ENCODE measurements around the gene IL25. TPM values are rescaled to one million over a fixed set of nuclear protein-coding genes. Genes with fewer than 3 reads are reported as not detected.

Gene IL25
- total and polyA plus RNA-seq, 2 of the 13 experiments (the other 11 are each of a cell fraction or from before 2014, with no cell fraction given), result not detected

DNA sequence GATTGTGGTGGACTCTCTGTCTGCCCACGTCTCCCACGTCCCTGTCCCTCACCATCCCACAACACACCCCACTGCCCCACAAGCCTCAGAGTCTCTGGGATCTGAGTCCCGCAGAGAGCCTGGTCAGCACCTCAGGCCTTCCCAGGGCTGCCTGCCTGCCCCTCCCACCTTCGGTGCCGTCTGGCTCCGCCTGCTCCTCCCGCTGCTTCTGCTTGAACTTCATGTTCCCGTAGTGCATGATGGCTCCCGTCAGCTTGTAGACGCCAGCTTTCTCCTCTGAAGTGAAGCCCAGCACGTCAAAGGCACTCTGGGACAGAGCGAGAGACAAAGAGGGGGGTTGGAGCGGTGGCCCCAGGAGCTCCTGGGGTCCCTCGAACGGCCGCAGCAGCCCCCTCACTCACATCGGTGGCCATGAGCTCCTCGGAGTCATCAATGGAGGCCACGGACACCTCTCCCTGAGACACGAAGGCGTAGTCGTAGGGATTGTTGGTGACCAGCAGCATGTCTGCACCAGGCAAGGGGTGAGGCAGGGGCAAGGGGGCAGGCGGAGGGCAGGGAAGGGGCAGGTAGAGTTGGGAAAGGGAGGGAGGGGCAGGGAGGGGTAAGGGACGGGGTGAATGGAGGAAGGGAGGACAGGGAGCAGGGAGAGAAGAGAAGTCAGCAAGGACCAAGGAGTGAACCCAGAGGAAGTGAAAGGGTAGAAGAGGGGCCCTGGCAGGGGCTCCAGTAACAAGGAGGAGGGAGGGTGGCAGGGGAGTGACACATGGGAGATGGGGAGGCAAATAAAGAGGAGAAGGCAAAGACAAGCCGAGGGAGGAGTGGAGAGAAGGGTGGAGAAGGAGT is 29.9 kb downstream of the IL25 start (continued):
- TF ChIP-seq, protein P1, sequence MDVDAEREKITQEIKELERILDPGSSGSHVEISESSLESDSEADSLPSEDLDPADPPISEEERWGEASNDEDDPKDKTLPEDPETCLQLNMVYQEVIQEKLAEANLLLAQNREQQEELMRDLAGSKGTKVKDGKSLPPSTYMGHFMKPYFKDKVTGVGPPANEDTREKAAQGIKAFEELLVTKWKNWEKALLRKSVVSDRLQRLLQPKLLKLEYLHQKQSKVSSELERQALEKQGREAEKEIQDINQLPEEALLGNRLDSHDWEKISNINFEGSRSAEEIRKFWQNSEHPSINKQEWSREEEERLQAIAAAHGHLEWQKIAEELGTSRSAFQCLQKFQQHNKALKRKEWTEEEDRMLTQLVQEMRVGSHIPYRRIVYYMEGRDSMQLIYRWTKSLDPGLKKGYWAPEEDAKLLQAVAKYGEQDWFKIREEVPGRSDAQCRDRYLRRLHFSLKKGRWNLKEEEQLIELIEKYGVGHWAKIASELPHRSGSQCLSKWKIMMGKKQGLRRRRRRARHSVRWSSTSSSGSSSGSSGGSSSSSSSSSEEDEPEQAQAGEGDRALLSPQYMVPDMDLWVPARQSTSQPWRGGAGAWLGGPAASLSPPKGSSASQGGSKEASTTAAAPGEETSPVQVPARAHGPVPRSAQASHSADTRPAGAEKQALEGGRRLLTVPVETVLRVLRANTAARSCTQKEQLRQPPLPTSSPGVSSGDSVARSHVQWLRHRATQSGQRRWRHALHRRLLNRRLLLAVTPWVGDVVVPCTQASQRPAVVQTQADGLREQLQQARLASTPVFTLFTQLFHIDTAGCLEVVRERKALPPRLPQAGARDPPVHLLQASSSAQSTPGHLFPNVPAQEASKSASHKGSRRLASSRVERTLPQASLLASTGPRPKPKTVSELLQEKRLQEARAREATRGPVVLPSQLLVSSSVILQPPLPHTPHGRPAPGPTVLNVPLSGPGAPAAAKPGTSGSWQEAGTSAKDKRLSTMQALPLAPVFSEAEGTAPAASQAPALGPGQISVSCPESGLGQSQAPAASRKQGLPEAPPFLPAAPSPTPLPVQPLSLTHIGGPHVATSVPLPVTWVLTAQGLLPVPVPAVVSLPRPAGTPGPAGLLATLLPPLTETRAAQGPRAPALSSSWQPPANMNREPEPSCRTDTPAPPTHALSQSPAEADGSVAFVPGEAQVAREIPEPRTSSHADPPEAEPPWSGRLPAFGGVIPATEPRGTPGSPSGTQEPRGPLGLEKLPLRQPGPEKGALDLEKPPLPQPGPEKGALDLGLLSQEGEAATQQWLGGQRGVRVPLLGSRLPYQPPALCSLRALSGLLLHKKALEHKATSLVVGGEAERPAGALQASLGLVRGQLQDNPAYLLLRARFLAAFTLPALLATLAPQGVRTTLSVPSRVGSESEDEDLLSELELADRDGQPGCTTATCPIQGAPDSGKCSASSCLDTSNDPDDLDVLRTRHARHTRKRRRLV (CRISPR knock-in tag; IDR thresholded peaks at IDR 0.05), result no peak
- TF ChIP-seq, protein P2, sequence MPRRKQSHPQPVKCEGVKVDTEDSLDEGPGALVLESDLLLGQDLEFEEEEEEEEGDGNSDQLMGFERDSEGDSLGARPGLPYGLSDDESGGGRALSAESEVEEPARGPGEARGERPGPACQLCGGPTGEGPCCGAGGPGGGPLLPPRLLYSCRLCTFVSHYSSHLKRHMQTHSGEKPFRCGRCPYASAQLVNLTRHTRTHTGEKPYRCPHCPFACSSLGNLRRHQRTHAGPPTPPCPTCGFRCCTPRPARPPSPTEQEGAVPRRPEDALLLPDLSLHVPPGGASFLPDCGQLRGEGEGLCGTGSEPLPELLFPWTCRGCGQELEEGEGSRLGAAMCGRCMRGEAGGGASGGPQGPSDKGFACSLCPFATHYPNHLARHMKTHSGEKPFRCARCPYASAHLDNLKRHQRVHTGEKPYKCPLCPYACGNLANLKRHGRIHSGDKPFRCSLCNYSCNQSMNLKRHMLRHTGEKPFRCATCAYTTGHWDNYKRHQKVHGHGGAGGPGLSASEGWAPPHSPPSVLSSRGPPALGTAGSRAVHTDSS (CRISPR knock-in tag; conservative IDR thresholded peaks at IDR 0.05), result no peak
- TF ChIP-seq ZNF546 (CRISPR knock-in tag; conservative IDR thresholded peaks at IDR 0.05), result no peak
- TF ChIP-seq THYN1 (CRISPR knock-in tag; IDR thresholded peaks at IDR 0.05; ENCODE audit: borderline replicate concordance, low read depth), result no peak
- TF ChIP-seq, protein P3, sequence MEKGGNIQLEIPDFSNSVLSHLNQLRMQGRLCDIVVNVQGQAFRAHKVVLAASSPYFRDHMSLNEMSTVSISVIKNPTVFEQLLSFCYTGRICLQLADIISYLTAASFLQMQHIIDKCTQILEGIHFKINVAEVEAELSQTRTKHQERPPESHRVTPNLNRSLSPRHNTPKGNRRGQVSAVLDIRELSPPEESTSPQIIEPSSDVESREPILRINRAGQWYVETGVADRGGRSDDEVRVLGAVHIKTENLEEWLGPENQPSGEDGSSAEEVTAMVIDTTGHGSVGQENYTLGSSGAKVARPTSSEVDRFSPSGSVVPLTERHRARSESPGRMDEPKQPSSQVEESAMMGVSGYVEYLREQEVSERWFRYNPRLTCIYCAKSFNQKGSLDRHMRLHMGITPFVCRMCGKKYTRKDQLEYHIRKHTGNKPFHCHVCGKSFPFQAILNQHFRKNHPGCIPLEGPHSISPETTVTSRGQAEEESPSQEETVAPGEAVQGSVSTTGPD (CRISPR knock-in tag; IDR thresholded peaks at IDR 0.05), result no peak
- no peak for TF ChIP-seq GTF3A (CRISPR knock-in tag; conservative IDR thresholded peaks at IDR 0.05)
- no peak for TF ChIP-seq ZSCAN9 (CRISPR knock-in tag; IDR thresholded peaks at IDR 0.05; ENCODE audit: borderline replicate concordance)
- TF ChIP-seq, protein P4, sequence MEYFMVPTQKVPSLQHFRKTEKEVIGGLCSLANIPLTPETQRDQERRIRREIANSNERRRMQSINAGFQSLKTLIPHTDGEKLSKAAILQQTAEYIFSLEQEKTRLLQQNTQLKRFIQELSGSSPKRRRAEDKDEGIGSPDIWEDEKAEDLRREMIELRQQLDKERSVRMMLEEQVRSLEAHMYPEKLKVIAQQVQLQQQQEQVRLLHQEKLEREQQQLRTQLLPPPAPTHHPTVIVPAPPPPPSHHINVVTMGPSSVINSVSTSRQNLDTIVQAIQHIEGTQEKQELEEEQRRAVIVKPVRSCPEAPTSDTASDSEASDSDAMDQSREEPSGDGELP (IDR thresholded peaks at IDR 0.05; ENCODE audit: borderline replicate concordance, low read depth), result no peak
- peak; percentile 48; the same call in 1 of the 2 replicates for TF ChIP-seq FOXA1 (IDR thresholded peaks at IDR 0.05)
- TF ChIP-seq FOXA1 (CRISPR knock-in tag; IDR thresholded peaks at IDR 0.05), result no peak
- TF ChIP-seq ZNF550 (CRISPR knock-in tag; IDR thresholded peaks at IDR 0.05; ENCODE audit: borderline replicate concordance), result 0 out of 2 replicates have a peak, but pooled peaks have one; percentile 54
- no peak for TF ChIP-seq GABPB1 (CRISPR knock-in tag; IDR thresholded peaks at IDR 0.05)
- TF ChIP-seq, protein P5, sequence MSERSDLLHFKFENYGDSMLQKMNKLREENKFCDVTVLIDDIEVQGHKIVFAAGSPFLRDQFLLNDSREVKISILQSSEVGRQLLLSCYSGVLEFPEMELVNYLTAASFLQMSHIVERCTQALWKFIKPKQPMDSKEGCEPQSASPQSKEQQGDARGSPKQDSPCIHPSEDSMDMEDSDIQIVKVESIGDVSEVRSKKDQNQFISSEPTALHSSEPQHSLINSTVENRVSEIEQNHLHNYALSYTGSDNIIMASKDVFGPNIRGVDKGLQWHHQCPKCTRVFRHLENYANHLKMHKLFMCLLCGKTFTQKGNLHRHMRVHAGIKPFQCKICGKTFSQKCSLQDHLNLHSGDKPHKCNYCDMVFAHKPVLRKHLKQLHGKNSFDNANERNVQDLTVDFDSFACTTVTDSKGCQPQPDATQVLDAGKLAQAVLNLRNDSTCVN (CRISPR knock-in tag; IDR thresholded peaks at IDR 0.05; ENCODE audit: borderline replicate concordance), result no peak
- TF ChIP-seq, protein P6, sequence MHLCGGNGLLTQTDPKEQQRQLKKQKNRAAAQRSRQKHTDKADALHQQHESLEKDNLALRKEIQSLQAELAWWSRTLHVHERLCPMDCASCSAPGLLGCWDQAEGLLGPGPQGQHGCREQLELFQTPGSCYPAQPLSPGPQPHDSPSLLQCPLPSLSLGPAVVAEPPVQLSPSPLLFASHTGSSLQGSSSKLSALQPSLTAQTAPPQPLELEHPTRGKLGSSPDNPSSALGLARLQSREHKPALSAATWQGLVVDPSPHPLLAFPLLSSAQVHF (CRISPR knock-in tag; IDR thresholded peaks at IDR 0.05), result peak; percentile 62; the same call in 1 of the 2 replicates
- TF ChIP-seq ZNF207 (IDR thresholded peaks at IDR 0.05; ENCODE audit: borderline replicate concordance), result no peak
- no peak for TF ChIP-seq SMAD1 (CRISPR knock-in tag; IDR thresholded peaks at IDR 0.05; ENCODE audit: borderline replicate concordance, low read depth)

Measured in HepG2 (cell line).